ENCODE data around the gene GRK4. TPM values are rescaled to one million over a fixed set of nuclear protein-coding genes. Genes with fewer than 3 reads are reported as not detected.

GRK4 gene
- polyA plus RNA-seq, 1 of the 3 experiments (the other 2 are of a cell fraction), result 2.7 TPM

DNA sequence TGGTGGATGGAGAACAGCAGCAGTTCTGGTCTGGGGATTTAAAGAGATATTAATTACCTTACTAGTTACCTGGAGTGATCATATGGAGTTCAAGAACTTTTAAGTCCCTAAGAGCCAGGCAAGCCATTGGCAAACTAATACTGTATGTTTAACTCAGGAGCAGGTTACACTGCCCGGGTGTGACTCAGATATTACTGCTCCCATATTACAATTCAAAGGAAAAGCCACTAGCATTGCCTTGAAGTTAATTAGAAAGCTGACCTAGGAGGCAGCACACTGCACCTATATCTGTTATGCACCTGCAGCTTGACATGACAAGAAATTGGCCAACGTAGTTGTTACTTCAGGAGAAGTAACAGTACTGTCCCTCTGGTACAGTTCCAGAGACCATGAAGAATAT lies 47.2 kb downstream of the GRK4 start:
- Histone ChIP-seq H3K27ac (ENCODE audit: low read depth in 2 of 2, low read length in 1 of 2) (peak overlapping the region in 1 of 2 experiments; percentile 64; a peak in 2 of 4 replicates), H3K9ac (no peak overlapping the region), H4K20me1 (ENCODE audit: insufficient read depth) (no peaks in the 10 kb centered on the region), H3K4me3 (ENCODE audit: low read depth in 2 of 2, low read length in 1 of 2) (no peak overlapping the region), H3K36me3 (replicated peaks in 1 of 2; ENCODE audit: control insufficient read depth in 1 of 2, insufficient read depth in 2 of 2, low read length in 1 of 2) (no peaks in the 10 kb centered on the region), H3K9me3 (no peaks in the 10 kb centered on the region), H3K4me1 (ENCODE audit: control insufficient read depth in 1 of 2, insufficient read depth in 2 of 2, low read depth in 1 of 2, low read length in 1 of 2) (peaks cover 2 to 5% of the 10 kb centered on the region in 2 experiments; a peak in 3 of 4 replicates), H2AFZ (ENCODE audit: low read depth) (no peak overlapping the region), H3F3A (replicated peaks; ENCODE audit: insufficient read depth) (peaks cover 7% of the 10 kb centered on the region), H3K9me2 (no peaks in the 10 kb centered on the region), H3K79me2 (ENCODE audit: insufficient read depth) (no peaks in the 10 kb centered on the region), H3K27me3 (ENCODE audit: insufficient read depth) (no peaks in the 10 kb centered on the region), H3K4me2 (peak overlapping the region; percentile 22; the same call in 1 of the 2 replicates)
- no peak for DNase-seq
- CTCF ChIA-PET, result interaction anchor here (2.3 kb wide), 1 partner anchor 32 kb away, joined by 8 read pairs; no protein-coding TSS in a partner anchor
- TF ChIP-seq RAD21 (IDR thresholded peaks at IDR 0.05; ENCODE audit: low read length) (no peak), FOXJ3 (CRISPR knock-in tag; IDR thresholded peaks at IDR 0.05) (no peak), TCF12 (IDR thresholded peaks at IDR 0.05) (no peak), TEAD4 (IDR thresholded peaks at IDR 0.05; ENCODE audit: borderline replicate concordance, insufficient read depth) (no peak), YY1 (IDR thresholded peaks at IDR 0.05; ENCODE audit: low read depth) (no peak), SMC3 (IDR thresholded peaks at IDR 0.05; ENCODE audit: low read depth, low read length) (no peak), POLR2AphosphoS5 (IDR thresholded peaks at IDR 0.05; ENCODE audit: low read depth, low read length) (no peak), SIN3A (IDR thresholded peaks at IDR 0.05; ENCODE audit: borderline replicate concordance, low read depth, low read length) (no peak), EZH2phosphoT487 (IDR thresholded peaks at IDR 0.05; ENCODE audit: borderline replicate concordance, low read depth) (no peak), FOSL2 (IDR thresholded peaks at IDR 0.05; ENCODE audit: borderline replicate concordance, low read depth) (no peak)
- TF ChIP-seq, protein P1, sequence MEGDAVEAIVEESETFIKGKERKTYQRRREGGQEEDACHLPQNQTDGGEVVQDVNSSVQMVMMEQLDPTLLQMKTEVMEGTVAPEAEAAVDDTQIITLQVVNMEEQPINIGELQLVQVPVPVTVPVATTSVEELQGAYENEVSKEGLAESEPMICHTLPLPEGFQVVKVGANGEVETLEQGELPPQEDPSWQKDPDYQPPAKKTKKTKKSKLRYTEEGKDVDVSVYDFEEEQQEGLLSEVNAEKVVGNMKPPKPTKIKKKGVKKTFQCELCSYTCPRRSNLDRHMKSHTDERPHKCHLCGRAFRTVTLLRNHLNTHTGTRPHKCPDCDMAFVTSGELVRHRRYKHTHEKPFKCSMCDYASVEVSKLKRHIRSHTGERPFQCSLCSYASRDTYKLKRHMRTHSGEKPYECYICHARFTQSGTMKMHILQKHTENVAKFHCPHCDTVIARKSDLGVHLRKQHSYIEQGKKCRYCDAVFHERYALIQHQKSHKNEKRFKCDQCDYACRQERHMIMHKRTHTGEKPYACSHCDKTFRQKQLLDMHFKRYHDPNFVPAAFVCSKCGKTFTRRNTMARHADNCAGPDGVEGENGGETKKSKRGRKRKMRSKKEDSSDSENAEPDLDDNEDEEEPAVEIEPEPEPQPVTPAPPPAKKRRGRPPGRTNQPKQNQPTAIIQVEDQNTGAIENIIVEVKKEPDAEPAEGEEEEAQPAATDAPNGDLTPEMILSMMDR (IDR thresholded peaks at IDR 0.05), result no peak
- POLR2A ChIA-PET, result no interaction called here
- WGBS (ENCODE audit: low lambda C conversion rate), result 68% methylated on average over 2 of the region's 2 CpGs

DNA sequence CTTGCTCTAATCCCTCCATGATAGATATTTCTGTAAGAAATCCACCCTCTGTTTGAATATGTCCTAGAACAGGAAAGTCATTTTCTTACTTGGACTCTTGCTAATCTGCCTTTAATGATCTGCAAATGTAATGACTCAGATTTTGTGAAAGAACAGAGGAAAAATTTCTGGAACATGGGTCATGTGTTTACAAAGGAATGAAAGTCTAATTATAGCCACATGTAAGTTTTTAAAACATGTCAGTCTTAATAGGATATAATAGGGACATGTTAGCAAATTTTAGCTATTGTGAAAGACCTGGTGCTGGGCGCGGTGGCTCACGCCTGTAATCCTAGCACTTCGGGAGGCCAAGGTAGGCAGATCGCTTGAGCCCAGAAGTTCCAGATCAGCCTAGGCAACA lies 47.6 kb downstream of the GRK4 start:
- DNase-seq, result no peak
- peak overlapping the region; percentile 22; the same call in 1 of the 2 replicates for H3K4me2 ChIP-seq
- no peaks in the 10 kb centered on the region for H3K36me3 ChIP-seq (replicated peaks in 1 of 2; ENCODE audit: control insufficient read depth in 1 of 2, insufficient read depth in 2 of 2, low read length in 1 of 2)

More for the DNA sequence above, 47.6 kb downstream of the GRK4 start:
- H3K79me2 ChIP-seq (ENCODE audit: insufficient read depth), result no peaks in the 10 kb centered on the region
- H3K9ac ChIP-seq, result no peak overlapping the region
- POLR2A ChIA-PET, result no interaction called here
- no peaks in the 10 kb centered on the region for H3K9me2 ChIP-seq
- CTCF ChIA-PET, result interaction anchor here (2.3 kb wide), 1 partner anchor 33 kb away, joined by 8 read pairs; no protein-coding TSS in a partner anchor
- peak overlapping the region in 1 of 2 experiments; percentile 64; a peak in 2 of 4 replicates for H3K27ac ChIP-seq (ENCODE audit: low read depth in 2 of 2, low read length in 1 of 2)
- H2AFZ ChIP-seq (ENCODE audit: low read depth), result no peak overlapping the region
- peaks cover 2 to 5% of the 10 kb centered on the region in 2 experiments; a peak in 3 of 4 replicates for H3K4me1 ChIP-seq (ENCODE audit: control insufficient read depth in 1 of 2, insufficient read depth in 2 of 2, low read depth in 1 of 2, low read length in 1 of 2)
- no peak overlapping the region for H3K4me3 ChIP-seq (ENCODE audit: low read depth in 2 of 2, low read length in 1 of 2)
- H3K27me3 ChIP-seq (ENCODE audit: insufficient read depth), result no peaks in the 10 kb centered on the region
- peaks cover 7% of the 10 kb centered on the region for H3F3A ChIP-seq (replicated peaks; ENCODE audit: insufficient read depth)
- TF ChIP-seq RCOR1 (IDR thresholded peaks at IDR 0.05; ENCODE audit: low read length) (no peak), TCF12 (IDR thresholded peaks at IDR 0.05) (peak; percentile 71), RXRA (IDR thresholded peaks at IDR 0.05; ENCODE audit: borderline replicate concordance, low read depth) (no peak), FOSL2 (IDR thresholded peaks at IDR 0.05; ENCODE audit: borderline replicate concordance, low read depth) (peak; percentile 49; the same call in 1 of the 2 replicates), JUND (IDR thresholded peaks at IDR 0.05) (peak; percentile 36; the same call in 1 of the 2 replicates)
- TF ChIP-seq, protein P2, sequence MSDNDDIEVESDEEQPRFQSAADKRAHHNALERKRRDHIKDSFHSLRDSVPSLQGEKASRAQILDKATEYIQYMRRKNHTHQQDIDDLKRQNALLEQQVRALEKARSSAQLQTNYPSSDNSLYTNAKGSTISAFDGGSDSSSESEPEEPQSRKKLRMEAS (IDR thresholded peaks at IDR 0.05; ENCODE audit: low read depth), result no peak
- TF ChIP-seq, protein P3, sequence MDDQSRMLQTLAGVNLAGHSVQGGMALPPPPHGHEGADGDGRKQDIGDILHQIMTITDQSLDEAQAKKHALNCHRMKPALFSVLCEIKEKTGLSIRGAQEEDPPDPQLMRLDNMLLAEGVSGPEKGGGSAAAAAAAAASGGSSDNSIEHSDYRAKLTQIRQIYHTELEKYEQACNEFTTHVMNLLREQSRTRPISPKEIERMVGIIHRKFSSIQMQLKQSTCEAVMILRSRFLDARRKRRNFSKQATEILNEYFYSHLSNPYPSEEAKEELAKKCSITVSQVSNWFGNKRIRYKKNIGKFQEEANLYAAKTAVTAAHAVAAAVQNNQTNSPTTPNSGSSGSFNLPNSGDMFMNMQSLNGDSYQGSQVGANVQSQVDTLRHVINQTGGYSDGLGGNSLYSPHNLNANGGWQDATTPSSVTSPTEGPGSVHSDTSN (IDR thresholded peaks at IDR 0.05), result peak; percentile 53; the same call in 1 of the 2 replicates
- H3K9me3 ChIP-seq, result no peaks in the 10 kb centered on the region
- H4K20me1 ChIP-seq (ENCODE audit: insufficient read depth), result no peaks in the 10 kb centered on the region
- 91% methylated on average over 5 of the region's 5 CpGs for WGBS (ENCODE audit: low lambda C conversion rate)
